ENCODE data around the gene RAE1.

RAE1 gene

DNA sequence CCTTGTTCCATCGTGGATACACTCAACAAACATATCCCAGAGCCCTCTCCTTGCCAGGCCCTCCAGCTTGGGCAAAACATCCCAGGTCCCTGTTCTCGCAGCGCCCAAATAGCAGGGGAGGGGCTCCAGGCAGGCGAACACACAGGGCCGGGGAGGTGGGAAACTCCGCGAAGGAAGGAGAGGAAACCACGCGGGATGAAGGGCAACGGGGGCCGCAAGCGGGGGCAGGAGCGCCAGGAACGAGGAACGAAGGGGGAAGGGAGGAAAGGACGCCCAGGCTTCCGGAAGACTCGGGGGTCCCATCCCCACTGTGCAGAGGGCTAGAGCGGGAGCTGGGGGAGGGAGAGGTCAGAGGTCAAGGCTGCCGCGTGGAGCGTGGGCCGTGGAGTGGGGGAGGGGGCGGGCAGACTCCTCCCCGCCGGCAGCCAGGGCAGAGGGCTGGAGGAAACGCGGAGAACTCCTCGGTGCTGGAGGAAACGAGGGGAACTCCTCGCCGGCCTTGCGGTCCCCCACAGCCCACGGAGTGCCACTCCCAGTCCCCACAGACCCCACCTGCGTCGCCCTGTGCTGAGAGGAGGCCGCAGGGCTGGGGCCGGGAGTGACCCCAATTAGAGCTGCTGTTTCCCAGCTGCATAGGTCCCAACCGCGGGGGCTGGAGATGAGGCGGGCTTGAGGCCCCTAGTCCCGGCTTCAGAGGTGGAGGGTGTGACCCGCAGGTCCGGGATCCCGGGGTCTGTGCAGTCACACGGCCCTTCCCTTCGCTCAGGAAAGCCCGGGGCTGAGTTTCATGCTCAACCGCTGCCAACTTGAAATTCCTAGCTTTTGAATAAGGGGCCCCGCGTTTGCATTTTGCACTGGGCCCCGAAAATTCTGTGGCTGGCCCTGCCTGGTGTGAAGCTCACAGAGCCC lies 38.9 kb downstream of the RAE1 start:
- no peak for FAIRE-seq

DNA sequence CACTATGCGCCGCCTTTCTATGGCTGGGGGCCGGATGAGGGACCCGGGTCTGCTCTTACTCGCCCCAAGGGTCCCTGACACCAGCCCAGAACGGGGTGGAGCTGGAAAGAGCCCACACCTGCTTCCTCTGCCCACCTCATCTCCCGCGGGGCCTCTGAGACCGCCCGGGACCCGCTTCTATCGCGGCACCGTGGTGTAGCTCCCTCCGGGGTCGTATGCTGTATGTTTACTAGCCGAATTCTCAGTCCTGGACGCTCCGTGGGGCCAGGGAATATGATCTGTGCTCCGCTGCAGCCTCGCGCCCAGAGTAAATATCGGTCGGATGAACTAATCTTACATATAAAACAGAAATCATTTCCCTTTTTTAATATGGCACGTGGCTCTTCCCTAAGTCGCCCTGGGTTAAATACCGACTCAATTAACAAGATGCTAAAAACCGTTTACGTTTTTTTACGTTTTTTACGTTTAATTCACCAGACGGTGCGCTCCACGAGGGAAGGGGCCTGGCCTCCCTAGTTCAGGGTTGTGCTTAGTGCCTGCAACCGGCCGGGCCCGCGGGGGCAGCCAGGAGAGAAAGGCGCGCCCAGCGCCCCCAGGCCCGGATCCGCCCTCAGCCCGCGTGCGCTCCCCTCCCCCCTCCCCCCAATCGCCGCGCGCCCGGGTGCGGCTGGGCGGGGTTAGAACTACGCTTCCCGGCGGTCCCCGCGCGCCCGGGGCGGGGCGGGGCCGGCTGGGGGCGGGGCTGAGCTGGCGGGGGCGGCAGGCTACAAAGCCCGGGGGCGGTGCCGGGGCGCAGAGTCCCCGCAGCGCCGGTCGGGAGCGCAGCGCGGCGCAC lies 39.8 kb downstream of the RAE1 start, which contains the start of gene RBM38:
Gene RBM38 (plus strand): TSS at position 793 of the 835 bp plus-strand sequence. CDS start 186 bp downstream, outside the sequence.
- FAIRE-seq: no peak

DNA sequence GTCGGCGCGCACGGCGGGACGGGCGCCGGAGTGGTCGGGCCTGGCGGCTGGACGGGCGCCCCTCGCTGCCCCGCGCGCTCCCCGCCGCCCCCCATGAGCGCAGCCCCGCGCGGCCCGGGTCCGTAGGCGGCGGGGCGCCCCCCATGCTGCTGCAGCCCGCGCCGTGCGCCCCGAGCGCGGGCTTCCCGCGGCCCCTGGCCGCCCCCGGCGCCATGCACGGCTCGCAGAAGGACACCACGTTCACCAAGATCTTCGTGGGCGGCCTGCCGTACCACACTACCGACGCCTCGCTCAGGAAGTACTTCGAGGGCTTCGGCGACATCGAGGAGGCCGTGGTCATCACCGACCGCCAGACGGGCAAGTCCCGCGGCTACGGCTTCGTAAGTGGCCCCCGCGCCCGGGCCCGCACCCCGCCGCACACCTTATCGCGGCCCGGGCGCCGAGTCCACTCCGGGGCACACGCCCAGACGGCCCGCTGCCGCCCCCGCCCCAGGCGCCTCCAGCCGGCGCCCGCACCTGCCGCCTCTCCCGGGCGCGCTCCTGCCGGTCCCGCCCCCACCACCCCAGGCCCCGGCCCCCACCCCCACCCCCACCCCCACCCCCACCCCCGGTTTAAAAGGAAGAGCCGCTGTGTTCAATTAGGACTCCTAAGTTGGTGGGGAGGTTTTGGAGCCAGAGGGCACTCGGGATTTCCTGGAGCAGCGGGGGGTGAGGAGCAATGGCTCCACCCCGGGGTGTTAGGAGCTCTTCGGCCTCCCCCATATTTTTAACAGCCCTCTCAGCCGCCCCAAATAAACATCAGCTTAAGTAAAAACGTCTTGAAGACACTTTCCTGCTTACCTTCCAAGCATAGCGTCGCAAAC lies 40.6 kb downstream of the RAE1 start:
- FAIRE-seq: no peak

DNA sequence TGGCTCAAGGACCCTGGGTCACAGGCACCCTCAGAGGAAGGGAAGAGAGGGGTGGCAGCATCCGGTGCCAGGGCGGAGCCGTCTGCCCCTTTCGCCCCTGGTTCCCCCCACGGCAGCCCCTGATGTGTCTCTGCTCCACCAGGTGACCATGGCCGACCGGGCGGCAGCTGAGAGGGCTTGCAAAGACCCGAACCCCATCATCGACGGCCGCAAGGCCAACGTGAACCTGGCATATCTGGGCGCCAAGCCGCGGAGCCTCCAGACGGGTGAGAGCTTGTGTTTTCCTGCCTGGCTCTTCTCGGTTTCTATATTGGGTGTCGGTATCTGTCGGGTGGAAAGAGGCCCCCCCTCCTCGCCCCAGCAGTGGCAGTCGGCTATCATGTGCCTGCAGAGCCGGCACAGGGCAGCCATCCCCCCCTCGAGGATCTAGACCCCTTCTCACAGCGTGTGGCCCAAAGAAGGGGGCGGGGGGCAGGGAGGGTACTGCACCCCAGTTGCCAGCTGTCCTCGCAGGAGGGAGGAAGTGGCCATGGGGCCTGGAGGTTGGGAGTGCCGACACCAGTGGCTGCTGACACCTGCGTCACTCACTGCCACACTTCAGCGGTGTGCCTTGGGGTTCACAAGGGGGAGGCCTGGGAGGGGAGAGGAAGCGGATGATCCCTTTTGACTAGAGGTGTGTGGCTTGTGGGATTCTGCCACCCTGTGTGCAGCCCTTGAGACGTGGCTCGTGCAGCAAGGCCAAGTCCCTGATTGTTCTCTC lies 41.6 kb downstream of the RAE1 start:
- no peak for FAIRE-seq

DNA sequence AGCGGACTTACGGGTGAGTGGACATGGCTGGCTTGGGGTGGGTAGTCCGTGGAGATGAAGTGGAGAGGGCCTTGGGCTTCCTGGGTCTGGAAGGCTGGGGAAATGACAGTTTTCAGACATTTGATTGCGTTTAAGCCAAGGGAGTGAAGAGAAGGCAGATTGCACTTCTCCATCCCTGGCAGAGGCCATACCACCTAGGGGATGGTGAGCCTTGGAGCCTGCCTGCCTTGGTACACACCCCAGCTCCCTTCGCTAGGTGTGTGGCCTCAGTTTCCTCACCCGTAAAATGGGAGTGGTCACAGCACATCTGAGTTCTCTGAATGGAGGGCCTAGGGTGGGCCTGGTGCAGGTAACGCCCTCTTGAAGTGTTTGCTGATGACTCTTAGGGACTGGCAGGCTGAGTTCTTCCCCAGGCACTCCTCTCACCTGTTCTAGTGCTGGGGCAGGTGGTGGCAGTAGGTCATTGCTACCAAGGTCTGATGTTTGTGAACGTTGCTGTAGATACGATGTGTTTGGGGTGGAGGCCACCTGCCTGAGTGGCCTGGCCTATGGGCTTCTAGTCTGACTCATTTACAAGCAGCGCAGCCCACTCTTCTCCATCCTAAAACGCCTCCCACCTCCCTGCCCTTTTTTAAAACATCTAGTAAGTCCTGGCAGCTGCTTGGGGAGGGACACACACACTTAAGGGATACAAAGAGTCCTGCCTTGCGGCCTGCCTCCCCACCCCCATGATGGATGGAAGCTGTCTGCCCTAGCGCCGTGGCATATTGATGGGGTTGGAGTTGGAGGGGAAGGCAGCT lies 42.5 kb downstream of the RAE1 start:
- no peak for FAIRE-seq

DNA sequence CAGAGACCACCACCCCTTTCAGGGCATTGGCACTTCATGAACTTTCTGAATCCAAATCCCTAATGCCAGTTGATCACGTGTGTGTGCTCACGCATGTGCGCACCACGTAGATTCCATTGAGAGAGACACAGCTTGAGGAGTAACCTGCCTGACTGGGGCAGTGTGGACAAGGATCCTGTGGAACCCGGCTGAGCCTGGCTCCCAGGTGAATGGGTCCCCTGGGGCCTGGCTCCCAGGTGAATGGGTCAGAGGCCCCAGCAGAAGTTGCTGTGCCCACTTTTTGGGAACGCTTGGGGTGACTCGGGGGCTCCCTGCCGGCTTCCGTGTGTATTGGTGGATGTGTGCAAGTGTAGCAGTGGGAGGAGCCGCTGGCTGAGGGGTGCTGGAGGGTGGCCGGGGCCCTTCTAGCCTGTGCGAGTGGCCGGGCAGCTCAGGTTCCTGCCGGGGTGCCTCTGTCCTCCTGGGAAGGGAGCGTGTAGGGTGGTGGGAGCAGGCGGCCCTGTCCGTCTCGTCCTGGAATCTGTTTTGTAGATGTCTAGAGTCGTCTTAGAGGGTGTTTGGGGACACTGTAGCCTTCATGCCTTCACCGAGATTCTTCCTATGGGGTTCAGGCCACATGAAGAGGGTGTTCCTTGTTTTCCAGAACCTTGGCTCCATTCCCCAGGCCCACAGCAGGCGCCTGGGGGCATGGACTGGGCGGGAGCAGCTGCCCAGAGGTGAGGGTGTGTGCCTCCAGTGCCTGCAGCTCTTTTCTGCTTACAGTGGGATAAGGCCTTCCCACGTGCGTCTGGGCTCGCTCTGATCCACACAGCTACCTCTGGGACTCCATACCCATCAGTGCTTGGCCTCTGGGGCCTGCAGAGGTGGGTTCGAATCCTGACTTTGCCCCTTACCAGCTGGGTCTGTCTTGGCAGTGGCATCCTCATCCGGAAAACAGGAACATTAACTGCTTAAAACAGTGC lies 43.3 kb downstream of the RAE1 start:
- no peak for FAIRE-seq

DNA sequence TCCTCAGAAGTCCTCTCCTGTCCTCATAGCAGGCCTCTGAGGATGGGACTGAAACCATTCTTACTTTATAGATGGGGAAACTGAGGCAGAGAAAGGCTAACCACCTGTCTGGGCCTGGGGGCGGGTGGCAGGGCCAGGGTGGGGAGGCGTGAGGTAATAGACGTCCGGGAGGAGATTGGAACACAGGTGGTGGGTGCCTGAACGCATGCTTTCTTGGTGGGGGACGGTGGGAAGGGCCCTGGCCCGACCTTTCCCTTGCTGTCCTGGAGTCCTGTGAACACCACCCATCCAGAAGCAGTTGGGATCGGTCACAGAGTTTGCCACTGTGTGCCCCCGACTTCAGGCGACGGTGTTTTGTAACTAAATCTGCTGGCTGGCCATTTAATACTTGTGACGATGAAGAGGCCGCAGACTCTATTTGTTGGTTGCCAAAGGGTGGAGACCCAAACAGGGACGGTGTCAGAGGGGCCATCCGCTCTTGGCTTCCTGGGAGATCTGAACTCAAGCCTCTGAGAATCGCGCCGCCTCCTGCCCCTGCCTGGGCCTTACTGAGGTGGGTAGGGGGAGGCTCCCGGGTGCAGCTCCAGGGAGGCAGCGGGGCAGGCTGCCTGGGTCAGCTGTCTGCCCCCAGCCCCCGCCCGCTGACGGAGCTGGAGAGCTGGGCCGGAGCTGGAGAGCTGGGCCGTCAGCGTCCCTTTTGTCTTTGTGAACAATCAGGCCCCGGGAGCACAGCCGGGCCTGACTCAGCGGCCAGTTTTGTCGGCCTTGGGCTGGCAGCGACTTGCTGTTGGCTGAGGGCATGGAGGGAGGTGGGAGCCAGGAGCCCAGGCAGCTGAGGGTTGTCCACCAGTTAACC lies 44.3 kb downstream of the RAE1 start:
- FAIRE-seq: no peak

DNA sequence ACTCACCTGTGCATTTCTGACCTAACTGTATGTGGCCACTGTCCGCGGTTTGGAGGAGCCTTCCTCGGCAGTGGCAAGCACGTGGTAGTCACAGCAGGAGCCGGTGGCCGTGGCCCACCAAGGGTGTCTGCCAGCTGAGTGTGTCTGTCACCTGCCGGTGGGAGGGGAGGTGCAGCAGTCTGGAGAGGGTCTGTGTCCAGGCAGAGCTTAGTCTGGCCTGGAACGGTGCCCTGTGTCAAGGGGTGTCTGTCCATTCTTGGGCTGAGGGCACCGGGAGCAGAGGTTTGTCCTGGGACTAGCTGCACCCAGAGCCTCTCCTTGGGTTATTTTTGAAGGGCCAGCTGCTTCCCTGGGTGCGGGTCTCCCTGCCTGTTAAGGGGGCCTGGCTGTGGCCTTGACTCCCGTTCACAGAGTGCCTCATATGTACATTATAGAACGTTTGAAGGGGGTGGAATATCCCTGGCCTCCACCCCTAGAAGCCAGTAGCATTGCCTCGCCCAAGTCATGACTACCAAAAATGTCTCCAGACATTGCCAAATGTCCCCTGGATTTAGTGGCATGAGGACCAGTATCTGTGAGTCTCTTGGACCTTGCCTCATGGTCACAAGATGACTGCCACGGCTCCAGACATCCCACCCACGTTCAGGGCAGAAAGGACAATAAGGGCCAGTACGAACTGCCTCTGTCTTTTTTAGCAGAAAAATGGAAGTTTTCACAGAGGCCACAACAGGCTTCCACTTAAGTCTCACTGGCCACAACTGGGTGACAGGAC lies 45.3 kb downstream of the RAE1 start:
- no peak for FAIRE-seq

DNA sequence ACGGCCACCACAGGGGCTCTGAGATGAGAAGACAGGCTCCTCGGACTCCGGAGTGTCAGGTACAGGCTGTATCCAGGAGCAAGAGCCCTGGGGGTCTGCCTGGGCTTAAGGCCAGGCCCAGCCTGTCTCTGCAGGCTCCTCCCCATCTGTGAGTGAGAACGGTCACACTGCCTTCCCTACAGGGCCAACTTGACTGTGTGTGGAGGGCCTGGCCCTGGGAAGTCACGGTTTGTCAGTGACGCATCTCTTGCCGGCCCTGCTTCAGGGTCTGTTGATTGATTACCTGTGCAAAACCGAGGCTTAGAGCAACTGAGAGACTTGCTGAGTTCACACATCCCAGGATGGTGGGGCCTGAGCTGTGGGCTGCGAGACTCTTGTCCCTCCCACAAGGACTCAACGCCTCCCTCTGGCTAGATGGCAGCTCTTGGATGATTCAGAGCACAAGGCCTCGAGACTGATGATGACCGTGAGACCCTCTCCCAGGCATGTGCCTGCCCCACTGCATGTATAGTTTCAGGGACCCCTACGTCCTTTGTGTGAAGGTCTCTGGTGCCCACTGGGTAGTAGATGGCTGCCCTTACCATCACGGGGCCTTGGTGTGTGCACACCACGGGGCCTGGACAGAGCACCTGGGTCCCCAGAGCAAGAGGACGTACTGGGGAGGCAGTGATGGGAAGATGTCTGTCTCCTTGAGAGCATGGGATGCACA lies 46.1 kb downstream of the RAE1 start:
- FAIRE-seq: no peak

DNA sequence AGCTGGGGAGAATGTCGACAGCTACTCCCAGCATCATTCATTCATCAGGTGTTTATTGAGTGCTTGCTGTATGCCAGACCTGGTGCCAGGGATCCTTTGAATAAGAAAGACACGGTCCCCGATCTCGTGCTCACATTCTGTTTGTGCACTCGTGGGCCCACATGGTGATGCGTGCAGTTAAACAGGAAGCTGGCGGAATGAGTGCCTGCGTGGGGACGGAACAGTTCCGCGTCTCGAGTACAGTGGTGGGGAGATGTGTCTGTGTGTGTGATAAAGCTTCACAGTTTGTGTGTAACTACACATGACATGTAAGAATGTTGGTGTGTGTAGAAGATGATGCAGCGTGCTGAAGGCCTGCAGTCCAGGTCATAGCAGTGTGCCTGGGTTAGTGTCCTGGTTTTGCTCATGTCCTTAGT lies 46.6 kb downstream of the RAE1 start:
- FAIRE-seq: no peak

DNA sequence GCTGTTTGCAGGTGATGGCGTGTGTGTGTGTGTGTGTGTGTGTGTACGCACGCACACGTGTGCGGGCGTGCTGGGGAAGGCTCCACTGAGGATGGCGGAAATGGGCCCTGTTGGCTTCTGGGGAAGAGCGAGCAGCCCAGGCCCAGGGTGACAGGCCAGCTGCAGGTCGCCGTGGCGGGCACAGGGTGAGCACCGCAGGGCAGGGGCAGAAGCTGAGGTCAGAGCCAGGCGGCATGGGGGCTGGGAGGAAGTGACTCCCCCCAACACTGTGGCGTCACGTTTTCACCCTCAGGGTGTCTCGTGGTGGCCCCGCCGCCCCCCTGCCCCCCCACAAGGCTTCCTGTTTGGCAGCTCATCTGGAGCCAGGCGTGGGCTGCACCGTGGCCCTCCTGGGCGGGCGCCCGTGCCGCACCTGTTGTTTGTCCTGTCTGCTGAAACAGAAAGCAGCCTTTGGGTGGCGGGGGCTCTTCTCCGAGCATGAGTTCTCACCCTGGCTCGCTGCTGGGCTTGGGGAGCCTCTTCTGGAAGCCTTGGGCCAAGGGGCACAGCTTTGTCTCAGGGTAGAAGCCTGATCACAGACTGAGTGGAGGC lies 47.3 kb downstream of the RAE1 start:
- FAIRE-seq: no peak

DNA sequence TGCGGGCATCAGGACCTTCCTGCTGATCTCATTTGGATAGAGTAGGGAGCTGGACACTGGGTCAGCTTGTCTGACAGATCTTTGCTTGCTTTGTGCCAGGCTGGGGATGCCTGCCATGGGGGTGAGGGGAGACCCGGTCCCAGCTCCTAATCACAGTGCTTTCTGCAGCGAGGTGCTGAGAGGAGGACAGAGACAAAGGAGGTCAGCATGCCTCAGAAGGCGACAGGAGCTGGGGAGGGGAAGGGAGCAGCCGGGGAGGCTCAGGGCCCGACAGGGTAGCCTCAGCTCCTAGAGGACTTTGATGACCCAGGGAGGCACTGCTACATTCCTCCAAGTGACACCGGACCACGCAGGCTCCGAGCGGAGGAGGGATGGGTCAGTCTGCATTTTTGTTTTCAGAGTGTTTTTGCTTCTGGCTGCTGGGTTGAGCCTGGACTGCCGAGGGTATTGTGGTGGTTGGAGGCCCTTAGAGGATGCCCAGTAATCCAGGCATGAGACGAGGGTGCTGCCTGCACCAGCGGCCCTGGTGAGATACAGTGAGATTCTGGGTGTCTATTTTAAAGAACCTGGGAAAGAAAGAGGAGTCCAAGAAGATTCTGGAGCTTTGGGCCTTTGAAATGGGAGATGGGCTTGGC lies 48.0 kb downstream of the RAE1 start:
- no peak for FAIRE-seq

DNA sequence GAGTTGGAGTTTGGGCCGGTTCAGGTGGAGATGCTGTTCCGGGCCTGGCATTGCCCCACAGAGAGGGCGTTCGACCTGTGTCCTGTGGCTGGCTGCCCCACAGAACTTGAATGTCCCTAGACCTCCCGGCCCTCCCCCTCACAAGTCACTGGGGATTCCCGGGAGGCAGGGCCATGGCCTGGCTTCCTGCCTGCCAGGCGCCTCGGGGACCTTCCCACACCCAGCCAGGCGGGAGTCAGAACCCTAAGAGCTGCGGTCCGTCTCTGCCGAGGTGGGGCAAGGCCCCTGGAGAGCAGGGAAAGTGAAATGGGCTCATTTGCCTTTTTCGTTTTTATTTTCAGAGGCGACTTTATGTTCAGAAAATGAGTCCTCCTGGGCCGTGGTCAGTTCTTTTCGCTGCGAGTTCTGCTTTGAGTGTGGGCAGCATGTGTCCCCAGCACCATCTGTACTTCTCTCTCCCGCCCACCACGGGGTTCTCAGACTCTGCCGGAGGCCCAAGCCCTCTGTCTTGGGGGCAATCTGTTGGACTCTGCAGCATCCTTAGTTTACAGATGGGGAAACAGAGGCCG lies 48.6 kb downstream of the RAE1 start:
- no peak for FAIRE-seq

DNA sequence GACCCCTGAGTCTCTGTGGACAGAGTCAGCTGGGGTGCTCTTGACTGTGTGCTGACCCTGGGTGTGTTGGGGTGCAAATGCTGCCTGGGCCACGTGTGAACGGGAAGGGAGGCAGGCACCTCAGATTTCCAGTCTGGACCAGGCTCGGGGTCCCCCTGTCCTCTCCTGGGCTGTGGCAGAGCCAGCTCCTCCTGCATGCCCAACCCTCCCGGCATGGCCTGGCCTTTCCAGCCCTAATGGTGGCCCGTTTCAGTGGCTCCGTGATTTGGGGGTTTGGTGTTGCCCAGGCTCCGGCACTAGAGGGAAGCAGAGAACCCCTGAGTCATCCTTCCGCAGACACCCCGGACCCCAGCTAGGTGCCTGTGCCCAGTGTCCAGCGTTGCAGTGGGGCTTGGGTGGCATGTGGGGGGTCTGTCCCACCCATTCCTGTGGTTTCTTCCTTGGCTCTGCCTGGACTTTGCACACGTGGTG lies 49.2 kb downstream of the RAE1 start:
- FAIRE-seq: no peak

DNA sequence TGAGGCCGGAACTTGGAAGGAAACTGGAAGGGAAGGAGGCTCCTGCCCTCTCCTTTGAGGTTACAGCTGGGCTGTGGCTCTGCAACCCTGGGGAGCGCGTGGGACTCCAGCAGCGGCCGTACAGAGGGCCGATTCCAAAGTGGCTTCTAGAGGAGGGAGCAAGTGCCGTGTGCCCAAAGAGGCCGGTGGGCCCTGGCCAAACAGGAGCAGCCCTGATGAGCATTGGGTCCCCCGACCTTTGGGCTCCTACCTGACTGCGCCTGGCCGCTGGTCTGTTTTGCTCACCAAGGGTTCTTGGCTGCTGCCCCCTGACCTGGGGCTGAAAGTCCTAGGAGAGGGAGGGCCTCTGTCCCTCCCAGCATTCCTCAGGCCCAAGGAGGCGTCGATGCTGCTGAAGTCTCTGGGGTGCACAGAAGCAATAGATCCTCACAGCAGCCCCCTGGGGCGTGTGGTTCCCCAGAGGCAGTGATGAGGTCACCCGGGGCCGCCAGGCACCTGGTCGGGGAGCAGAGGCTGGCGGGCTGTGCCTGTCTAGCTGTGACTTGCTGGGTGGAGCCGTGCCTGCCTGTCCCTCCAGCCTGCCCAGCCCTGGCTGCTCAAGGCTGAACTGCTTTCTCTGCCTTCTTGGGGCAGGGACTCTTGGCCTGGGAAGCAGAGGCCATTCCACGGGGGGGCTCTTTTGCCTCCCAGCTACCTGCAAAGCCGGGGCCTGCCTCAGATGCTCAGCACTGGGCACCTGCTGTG lies 49.9 kb downstream of the RAE1 start:
- no peak for FAIRE-seq

All from endometrium (tissue), 2 donors.